Body of pancreas (tissue), 4 donors: ENCODE results near the gene HADH.

ENCODE experiments used
- CTCF ChIP-seq, 7 experiments: fragments of 450-650 bp in 4 of 7; fragments of 200-600 bp in 3 of 7; sonication (generic) in 3 of 7; IDR thresholded peaks; one replicate each; pipeline ENCODE4 v1.5.1; 2016 to 2019; ENCODE audit warnings: antibody characterized with exemption in 7 of 7
- POLR2A ChIP-seq, 3 donors: fragments of 450-650 bp; IDR thresholded peaks; one replicate each; pipeline ENCODE4 v1.6.1; 2016; ENCODE audit warnings: antibody characterized with exemption in 3 of 3, mild to moderate bottlenecking in 2 of 3

- TF ChIP-seq CTCF (IDR thresholded peaks at IDR 0.05) (no peak), POLR2A (IDR thresholded peaks at IDR 0.05) (no peak)
Measured at GRCh38 chr4:108042927-108043326, 53.2 kb downstream of the HADH start.
